ENCODE measurements around the gene MSH3. TPM values are rescaled to one million over a fixed set of nuclear protein-coding genes. Genes with fewer than 3 reads are reported as not detected.
"Not testable (repeated sequence)": the region's sequence is repeated elsewhere in the genome, so short reads cannot be mapped to it uniquely, and the experiment has no call there.

The MSH3 gene
- total RNA-seq, 1 donor from 2014 or later, result 8.7 TPM

DNA sequence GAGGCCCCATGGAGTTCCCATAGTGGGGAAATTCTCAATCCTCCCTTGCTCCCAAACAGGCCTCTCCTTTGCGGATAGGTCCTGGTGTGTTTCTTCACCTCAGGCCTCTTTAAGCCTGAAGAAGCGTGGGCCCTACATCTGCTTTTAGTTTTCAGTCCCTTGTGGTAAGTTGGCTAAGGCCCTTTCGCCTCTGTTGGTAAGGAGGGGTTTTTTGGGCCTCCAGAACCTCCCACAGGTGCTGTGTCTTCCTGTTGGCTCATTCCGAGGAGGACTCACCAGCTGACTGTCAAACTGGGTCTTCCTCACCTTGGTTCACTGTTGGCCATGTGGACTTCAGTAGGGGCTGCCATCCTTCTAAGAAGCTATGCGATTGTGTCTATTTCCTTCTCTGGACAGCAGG lies 56.8 kb downstream of the MSH3 start:
- DNase-seq, result no peak

DNA sequence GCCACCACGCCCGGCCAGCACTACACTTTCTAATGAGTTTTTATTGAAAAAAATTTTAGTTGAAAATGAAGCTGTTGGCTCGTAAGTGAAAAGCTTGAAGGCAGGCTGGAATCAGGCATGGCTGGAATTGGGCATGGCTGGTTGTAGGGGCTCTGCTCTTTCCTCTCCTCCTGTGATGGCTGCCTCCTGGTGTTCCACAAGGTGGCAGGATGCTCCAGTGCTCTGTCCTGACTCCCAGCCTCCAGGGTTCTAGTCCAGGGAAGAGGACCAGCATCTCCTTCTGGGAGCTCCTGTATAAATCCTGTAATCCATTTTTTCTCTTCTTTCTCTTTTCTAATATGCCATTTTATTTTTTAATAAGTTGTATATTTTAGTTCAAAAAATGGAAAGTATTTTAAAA lies 57.5 kb downstream of the MSH3 start:
- DNase-seq, result peak; percentile 53

DNA sequence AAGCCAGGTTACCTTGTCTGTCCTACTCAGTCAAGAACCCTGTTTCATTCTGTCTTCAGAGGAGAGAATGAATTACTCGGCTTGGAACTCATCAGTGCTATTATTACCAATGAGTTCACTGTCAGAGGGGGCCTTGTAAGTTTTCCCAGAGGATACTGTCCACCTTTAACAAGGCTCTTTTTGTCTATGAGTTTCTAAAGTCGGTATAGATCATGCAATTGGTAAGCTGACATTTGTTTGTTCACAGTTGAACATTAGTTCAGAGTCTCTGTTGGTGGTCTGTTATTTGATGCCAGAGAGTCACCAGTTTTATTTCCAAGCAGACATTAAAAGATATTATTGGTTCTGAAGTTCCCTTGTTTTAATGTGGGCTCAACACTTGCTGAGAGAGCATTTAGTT lies 58.5 kb downstream of the MSH3 start:
- no peak for DNase-seq

DNA sequence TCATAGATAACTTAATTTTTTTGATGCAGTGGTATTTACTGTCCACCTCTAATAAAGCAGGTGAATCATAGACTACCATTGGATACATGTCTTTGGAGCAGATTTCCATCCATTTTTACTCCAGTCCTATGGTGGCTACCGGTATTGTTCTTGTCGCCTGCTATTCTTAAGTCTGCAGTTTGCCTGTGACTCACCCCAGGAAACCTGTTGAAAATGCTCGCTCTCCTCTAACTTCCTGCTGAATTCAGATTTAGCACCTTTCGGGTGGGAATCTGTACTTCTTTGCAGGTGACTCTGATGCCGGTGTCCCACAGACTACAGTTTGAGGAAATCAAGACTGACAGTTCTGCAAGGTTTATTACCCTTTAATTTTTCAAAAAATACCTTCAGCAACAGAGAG lies 59.2 kb downstream of the MSH3 start:
- DNase-seq, result peak; percentile 70

DNA sequence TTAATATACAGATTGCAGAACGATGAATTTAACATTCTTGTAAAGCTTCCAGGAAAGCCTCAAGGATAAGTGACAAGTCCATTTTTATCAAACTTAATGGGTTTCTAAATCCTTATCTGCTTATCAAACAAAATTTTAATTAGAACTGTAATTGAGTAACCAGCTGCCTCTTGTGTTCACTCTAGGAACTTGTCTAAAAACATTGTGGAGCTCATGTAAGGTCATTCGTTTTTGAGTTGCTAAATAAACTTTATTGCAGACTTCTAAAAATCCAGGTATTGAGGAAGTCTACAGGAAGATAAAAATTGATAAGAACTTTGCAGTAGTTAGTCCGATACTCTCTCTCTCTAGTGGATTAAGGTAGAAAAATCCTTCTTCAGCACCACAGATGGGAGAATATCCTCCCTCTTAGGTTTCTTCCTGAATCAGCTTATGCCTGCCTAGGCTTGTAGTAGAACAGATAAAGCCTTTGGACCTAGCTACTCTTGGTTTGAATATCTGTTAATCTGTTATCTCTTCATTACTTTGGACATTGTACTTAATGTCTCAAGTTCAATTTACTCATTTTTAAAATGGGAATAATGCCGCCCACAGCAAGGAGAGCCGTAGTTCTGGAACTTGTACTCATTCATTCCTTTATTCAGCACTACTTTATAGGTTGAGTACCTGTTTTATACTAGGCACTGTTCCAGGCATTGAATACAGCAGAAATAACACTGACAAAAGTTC lies 60.3 kb downstream of the MSH3 start:
- DNase-seq, result no peak

DNA sequence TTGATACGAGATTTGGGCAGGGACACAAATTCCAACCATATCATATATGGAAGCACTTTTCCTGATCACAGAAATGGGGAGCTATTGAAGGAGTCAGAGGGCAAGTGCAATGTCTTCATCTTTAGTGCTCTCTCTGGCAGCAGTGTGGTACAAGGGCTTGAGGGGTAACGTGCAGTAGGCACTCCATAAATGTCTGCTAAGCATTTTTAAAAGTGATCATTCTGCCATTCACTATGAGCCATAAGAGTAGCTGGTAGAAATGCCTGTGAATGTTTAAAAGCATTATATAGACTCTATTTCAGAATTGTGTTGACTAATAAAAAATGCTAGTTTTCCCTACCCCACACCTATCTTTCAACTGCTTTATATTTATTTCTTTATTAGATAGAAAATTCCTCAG lies 61.4 kb downstream of the MSH3 start:
- DNase-seq, result no peak

DNA sequence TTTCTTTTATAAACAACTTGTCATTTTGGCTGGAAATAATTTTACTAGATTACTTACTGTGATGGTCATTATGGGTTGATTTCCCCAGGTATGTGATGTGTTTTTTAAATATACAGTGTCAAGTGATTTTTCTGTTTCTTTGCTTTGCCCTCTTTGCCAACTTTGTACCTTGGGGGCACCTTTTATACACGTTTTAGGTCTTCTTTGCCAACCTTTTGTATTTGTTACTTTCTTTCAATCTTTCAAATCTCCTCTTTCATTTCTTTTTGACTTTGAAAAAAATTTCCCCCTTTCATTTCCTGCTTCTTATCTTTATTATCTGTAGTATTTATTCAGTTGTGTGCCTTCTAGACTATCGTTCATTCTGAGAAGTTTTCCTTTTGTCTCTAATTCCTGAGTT lies 65.7 kb downstream of the MSH3 start:
- DNase-seq, result no peak

GRCh38 chr5:80722916-80723315 lies 68.5 kb downstream of the MSH3 start:
- DNase-seq, result no peak

DNA sequence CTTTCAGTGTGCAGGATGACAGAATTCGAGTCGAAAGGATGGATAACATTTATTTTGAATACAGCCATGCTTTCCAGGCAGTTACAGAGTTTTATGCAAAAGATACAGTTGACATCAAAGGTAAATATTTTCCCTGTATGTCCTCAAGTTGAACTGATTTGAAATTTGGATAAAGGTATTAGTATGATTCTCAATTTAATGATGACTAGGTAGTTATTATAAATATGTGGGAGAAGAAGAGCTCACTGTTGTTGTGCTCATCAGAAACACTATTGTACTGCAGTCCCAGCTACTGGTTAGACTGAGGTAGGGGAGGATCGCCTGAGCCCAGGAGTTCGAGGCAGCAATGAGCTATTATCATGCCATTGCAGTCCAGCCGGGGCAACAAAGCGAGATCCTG lies 71.0 kb downstream of the MSH3 start:
- no peak for DNase-seq

- no peak for DNase-seq
Measured at GRCh38 chr5:80736730-80737129, 82.3 kb downstream of the MSH3 start.

DNA sequence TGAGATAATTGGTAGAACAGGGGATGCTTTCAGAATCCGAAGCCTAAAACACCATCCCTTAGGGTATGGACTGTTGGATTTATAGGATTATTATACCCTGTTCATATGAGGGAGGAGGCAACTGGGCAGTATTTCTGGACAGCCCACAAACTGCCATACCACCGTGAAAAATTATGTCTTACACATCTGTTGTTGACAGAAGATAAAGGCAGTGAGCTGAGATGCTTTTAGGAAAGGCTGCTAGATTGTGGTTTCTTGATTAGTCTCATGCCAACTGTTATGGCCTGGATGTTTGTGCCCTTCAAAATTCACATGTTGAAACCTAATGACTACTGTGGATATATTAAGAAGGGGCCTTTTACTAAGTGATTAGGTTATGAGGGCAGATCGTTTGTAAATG lies 84.0 kb downstream of the MSH3 start:
- DNase-seq, result no peak

- DNase-seq, result no peak
Measured at GRCh38 chr5:80739057-80739456, 84.6 kb downstream of the MSH3 start.

- no peak for DNase-seq
Measured at GRCh38 chr5:80739496-80739895, 85.0 kb downstream of the MSH3 start.

DNA sequence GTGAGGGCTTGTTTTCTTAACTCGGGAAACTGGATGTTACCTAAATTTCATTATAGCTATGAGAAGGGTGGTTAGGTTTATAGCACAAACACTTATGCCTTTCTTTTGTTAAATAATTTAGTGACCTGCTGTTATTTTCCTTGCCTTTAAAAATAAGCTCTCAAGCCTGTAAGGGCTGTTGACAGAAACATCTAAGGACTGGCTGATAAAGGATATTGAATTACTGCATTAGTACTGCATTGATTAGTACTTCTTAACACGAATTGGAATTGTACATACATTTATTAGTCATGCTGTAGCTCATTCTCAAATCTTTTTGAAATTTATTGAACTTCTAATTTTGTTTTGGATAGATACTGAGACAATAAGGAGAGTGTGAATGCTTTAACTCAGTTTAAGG lies 85.4 kb downstream of the MSH3 start:
- DNase-seq, result no peak

- DNase-seq, result not testable (repeated sequence)
Measured at GRCh38 chr5:80740488-80740887, 86.0 kb downstream of the MSH3 start.

DNA sequence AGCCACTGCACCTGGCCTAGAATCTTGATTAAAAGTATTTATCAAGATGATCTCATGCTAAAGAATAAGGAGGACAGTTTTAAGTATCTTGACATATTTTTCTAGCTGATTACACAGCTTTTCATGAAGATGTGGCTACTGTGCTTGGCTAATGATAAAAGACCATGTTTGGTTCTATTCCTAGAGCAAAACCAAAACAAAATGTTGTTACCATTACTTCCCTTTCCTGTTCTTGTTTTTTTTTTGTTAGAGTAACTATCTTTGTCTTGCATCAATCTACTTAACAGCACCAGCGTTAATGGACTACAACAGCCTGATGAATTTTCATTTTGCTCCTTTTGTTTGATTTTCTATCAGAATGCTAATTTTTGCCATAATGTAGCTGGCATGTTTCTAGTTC lies 86.5 kb downstream of the MSH3 start:
- no peak for DNase-seq

GRCh38 chr5:80744149-80744548 lies 89.7 kb downstream of the MSH3 start:
- no peak for DNase-seq

DNA sequence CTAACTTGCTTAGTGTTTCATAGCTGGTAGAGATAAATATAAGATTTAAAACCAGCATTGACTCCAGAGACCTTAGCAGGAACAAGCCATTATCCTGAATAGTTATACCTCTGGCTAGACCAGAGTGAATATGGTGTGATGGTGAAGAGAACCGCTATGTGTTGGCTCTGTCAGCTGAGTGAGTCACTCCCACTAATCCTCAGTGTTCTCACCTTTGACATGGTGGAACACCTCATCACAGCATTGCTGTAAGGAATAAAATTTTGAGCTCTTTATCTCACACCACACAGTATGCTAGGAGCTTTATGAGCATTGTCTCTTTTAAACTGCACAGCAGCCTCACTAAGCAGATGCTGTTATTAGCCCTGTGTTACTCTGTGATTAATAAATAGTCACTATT lies 91.0 kb downstream of the MSH3 start:
- no peak for DNase-seq

GRCh38 chr5:80747922-80748321 lies 93.5 kb downstream of the MSH3 start:
- no peak for DNase-seq

- no peak for DNase-seq
Measured at GRCh38 chr5:80752427-80752826, 98.0 kb downstream of the MSH3 start.

- DNase-seq, result no peak
Measured at GRCh38 chr5:80753712-80754111, 99.3 kb downstream of the MSH3 start.

DNA sequence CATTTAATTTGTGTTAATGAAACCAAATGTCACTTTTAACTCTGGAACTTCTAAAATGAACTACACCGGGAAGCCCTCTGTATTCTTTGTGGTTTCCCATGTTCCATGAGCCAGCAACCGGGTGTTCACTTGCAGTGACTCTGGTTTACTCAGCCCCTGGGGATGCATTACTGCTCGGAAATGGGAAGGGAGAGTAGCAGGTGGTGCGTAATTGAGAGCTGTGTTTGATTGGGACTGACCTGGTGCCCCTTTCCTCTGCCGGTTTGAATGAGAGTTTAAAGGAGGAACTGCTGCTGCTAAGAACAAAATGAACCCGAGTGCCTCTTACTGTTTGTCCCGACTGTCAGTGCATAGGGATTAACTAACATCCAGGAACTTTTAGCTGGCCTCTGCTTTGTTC lies 100.4 kb downstream of the MSH3 start:
- peak; percentile 61 for DNase-seq

DNA sequence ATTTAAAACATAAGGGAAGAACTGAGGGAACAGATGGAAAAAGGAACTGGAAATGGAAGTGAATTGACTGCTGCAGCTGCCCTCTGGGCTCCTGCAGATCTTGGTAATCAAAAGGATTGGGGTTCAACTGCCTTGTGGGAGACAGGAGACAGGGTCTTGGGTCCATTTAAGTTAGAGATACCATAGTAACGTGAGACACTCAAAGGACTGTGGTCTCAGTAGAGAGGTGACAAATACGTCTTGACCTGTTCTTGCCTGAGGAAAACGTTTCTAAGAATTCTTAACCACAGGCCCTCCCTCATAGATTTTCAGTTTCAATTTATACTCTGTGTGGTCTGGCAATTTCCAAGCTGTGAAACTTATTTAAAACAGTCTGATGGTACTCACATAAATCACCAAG lies 101.2 kb downstream of the MSH3 start:
- no peak for DNase-seq

DNA sequence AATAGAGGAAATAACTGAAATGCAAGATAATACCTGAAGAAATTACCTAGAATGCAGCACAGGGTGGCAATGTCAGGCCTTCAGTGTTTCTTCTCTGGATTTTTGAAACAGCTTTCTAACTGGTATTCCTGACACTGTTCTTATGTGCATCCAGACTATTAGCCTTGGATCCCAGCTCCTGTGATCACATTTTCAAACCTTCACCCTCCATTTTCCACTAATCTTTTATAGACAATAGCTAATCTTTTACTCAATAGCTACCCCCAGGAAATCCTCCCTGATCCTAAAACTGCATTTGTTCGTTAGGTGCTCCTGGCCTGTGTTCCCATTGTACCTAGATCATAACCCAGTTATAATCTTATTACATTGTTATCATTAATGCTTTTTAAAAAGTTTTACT lies 101.8 kb downstream of the MSH3 start:
- no peak for DNase-seq

GRCh38 chr5:80757290-80757689 lies 102.8 kb downstream of the MSH3 start:
- no peak for DNase-seq
